ENCODE data around the gene ANKRD33B.

Gene ANKRD33B

DNA sequence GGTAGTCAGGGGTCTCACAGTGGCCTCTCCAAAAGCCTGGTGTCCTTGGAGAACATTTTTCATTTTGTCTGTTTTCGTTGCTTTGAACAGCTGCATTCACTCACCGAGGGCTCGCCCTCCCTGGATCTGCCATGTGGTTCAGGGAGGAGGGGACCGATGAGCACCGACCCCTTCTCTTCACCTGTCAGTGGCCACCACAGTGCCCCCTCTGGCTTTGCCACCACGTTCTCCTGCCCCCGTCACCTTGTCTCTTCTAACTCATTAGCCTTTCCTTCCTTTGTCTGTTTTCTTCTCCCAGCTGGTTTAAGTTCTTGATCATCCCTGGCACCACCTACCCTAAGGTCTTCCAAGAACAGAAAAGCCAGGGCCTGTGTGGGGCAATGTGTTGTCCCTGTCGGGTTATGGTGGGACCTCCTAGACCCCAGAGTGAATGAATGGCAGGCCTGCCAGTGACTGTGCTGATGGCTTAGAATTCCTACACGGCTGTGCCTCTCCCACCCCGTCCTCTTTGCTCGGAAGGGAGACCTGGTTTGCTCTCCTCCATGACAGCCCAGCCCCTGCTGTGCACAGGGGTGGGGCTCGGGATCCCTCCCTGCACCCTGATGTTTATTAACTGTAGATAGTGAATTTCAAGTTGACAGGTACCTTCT is 90.0 kb downstream of the ANKRD33B start:
- Histone ChIP-seq H3K9me3 (ENCODE audit: control insufficient read depth, insufficient read depth, low read depth, low read length) (no peaks in the 10 kb centered on the region), H3K4me3 (ENCODE audit: low read depth, low read length) (no peak overlapping the region), H3K9ac (ENCODE audit: low read length) (no peak overlapping the region), H3K27me3 (ENCODE audit: control insufficient read depth, insufficient read depth, low read length) (no peaks in the 10 kb centered on the region; the same call in 1 of the 2 replicates), H3K27ac (ENCODE audit: low read depth, low read length) (no peak overlapping the region), H3K4me1 (ENCODE audit: control insufficient read depth, insufficient read depth, low read length) (peaks cover 4% of the 10 kb centered on the region; the same call in 1 of the 2 replicates), H3K36me3 (ENCODE audit: control insufficient read depth, insufficient read depth, low read length) (peaks cover 11% of the 10 kb centered on the region)

DNA sequence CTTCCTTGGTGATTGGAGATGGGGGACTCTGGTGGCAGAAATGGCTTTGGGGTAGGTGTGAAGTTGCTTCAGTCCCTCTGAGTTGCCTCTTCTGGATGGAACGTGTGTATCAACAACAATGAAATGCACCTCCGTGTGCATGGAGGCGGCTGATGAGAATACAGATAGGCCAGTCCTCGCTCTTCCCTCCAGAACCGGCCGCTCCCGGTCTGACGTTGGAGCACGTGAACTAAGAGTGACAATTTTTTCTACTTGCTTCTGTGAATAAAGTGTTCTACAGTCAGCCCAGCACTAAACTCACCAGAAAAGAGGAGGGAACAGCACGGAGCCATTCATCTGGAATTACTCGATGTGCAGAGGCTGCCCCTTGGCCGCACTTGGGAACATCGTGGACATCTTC is 90.7 kb downstream of the ANKRD33B start:
- Histone ChIP-seq H3K9me3 (ENCODE audit: control insufficient read depth, insufficient read depth, low read depth, low read length) (no peaks in the 10 kb centered on the region), H3K27ac (ENCODE audit: low read depth, low read length) (no peak overlapping the region), H3K9ac (ENCODE audit: low read length) (no peak overlapping the region), H3K4me3 (ENCODE audit: low read depth, low read length) (no peak overlapping the region), H3K4me1 (ENCODE audit: control insufficient read depth, insufficient read depth, low read length) (peaks cover 4% of the 10 kb centered on the region; the same call in 1 of the 2 replicates), H3K27me3 (ENCODE audit: control insufficient read depth, insufficient read depth, low read length) (no peaks in the 10 kb centered on the region), H3K36me3 (ENCODE audit: control insufficient read depth, insufficient read depth, low read length) (peaks cover 11% of the 10 kb centered on the region)

DNA sequence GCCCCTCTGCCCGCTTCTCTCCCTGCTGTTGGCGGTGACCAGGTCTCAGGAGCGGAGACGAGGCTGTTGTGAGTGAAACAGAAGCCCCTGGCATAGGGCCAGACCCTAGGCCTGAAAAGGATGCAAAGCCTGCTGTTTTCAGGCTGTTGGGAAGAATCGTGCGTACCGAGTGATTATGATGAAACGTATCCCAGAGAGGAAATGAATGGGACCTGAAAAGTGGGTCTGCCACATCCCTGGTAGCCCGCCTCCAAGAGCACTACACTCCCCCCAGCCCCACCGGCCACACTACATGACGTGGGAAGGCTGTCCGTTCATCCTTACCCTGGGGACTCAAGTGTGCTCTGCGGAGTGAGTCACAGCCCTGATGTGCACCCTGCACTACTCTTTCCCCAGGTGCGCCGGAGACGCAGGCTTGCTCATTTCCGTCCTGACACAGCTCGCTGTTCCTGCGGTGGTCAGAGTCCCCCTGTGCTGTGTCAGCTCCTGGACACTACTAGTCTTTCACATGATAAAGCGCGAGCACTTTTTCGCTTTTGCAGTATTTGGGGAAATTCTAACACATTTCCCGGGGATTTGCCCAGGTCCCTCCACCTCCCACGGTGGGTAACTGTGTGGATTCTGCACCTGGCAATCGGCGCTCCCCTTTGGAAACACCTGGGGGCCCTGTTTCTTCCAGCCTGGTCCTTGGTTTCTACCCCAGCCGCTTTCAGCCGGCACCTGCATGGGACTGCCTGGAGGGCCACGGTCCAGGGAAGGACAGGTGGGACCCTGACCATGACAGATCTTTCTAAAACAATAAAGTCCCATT is 91.5 kb downstream of the ANKRD33B start:
- Histone ChIP-seq H3K4me3 (ENCODE audit: low read depth, low read length) (no peak overlapping the region), H3K9ac (ENCODE audit: low read length) (no peak overlapping the region), H3K36me3 (ENCODE audit: control insufficient read depth, insufficient read depth, low read length) (peaks cover 11% of the 10 kb centered on the region), H3K27me3 (ENCODE audit: control insufficient read depth, insufficient read depth, low read length) (no peaks in the 10 kb centered on the region), H3K27ac (ENCODE audit: low read depth, low read length) (no peak overlapping the region), H3K4me1 (ENCODE audit: control insufficient read depth, insufficient read depth, low read length) (peaks cover 4% of the 10 kb centered on the region; the same call in 1 of the 2 replicates), H3K9me3 (ENCODE audit: control insufficient read depth, insufficient read depth, low read depth, low read length) (no peaks in the 10 kb centered on the region)

DNA sequence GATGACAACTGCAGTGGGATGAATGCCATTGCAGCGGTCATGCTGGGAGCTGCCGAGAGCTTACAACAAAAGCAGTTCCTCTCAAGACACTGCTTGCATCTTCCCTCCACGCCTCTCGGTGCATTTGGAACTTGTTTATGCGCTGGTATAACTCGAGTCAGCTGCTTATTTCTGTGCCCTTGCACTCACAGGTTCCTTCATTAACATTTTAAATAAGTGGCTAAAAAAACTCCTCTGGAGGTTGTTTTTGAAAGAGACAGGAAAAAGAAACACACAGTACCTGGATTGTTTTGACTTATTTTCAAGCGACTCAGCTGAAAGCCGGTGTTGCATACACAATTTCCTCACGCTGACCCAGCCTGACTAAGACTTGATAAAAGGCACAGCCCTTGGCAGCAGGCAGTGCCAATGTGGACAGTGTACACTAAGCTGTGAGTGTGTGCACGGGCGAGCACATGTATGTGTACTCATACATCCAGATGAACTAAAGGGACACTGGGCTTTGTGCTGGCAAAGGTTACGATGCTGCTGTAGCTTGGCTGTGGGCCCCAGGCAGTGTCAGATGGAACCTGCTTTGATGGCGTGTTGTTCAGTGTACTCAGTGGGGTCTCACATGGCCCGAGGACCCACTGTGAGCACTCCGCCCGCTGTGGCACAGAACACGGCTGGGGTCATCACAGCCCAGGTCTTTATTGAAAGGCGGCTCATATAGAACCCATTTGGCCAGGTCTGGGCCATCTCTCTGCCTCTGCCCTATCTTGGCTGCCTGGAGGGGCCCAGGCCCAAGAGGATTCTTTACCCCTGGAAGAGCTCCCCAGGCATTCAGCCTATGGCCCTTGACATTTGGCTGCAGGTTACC is 92.3 kb downstream of the ANKRD33B start:
- no peaks in the 10 kb centered on the region for H3K9me3 ChIP-seq (ENCODE audit: control insufficient read depth, insufficient read depth, low read depth, low read length)
- no peak overlapping the region for H3K27ac ChIP-seq (ENCODE audit: low read depth, low read length)
- H3K4me3 ChIP-seq (ENCODE audit: low read depth, low read length): no peak overlapping the region
- H3K27me3 ChIP-seq (ENCODE audit: control insufficient read depth, insufficient read depth, low read length): no peaks in the 10 kb centered on the region
- peaks cover 4% of the 10 kb centered on the region; the same call in 1 of the 2 replicates for H3K4me1 ChIP-seq (ENCODE audit: control insufficient read depth, insufficient read depth, low read length)
- H3K36me3 ChIP-seq (ENCODE audit: control insufficient read depth, insufficient read depth, low read length): peaks cover 11% of the 10 kb centered on the region
- H3K9ac ChIP-seq (ENCODE audit: low read length): no peak overlapping the region

DNA sequence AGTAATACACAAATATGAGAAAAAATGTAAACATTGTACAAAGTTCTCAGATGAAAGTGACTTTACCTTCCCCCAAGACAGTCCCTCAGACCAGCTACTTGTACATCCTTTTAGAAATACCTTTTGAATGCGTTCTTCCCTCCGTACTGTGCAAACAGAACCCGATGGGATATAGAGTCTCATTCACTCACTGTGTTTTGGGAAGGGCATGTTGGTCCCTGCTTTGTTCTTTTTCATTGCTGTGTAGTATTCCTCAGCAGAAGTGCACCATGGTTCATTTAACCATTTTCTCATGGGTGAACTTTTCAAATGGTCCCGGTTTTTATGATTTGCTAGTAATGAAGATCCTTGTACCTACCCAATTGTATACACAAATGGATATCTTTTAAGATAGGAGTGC is 94.4 kb downstream of the ANKRD33B start:
- Histone ChIP-seq H3K4me3 (ENCODE audit: low read depth, low read length) (no peak overlapping the region), H3K4me1 (ENCODE audit: control insufficient read depth, insufficient read depth, low read length) (0 out of 2 replicates have a peak, but pooled peaks cover 4% of the 10 kb centered on the region), H3K9ac (ENCODE audit: low read length) (no peak overlapping the region), H3K27ac (ENCODE audit: low read depth, low read length) (no peak overlapping the region), H3K36me3 (ENCODE audit: control insufficient read depth, insufficient read depth, low read length) (0 out of 2 replicates have a peak, but pooled peaks cover 4% of the 10 kb centered on the region), H3K27me3 (ENCODE audit: control insufficient read depth, insufficient read depth, low read length) (no peaks in the 10 kb centered on the region), H3K9me3 (ENCODE audit: control insufficient read depth, insufficient read depth, low read depth, low read length) (no peaks in the 10 kb centered on the region)

DNA sequence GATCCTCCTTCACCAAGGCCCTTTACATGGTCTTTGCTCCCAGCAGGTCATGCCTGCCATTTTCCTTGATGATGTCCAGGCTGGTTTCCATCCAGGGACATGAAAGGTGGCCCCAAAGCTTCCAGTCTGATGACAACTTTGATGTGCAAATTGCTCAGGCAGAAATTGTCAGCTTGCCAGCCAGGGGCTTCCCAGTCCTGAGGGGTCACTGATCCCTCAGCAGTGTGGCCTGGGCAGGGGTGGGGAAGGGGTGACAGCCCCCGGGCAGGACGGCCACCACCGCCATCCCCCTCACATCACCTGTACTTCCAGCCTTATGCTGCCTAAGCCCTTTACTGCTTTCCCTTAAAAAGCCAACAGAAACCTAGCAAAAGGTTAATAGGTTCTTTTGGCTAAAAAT is 96.3 kb downstream of the ANKRD33B start:
- Histone ChIP-seq H3K9ac (ENCODE audit: low read length) (no peak overlapping the region), H3K36me3 (ENCODE audit: control insufficient read depth, insufficient read depth, low read length) (no peaks in the 10 kb centered on the region), H3K27ac (ENCODE audit: low read depth, low read length) (no peak overlapping the region), H3K9me3 (ENCODE audit: control insufficient read depth, insufficient read depth, low read depth, low read length) (no peaks in the 10 kb centered on the region), H3K27me3 (ENCODE audit: control insufficient read depth, insufficient read depth, low read length) (no peaks in the 10 kb centered on the region), H3K4me1 (ENCODE audit: control insufficient read depth, insufficient read depth, low read length) (0 out of 2 replicates have a peak, but pooled peaks cover 4% of the 10 kb centered on the region), H3K4me3 (ENCODE audit: low read depth, low read length) (no peak overlapping the region)

DNA sequence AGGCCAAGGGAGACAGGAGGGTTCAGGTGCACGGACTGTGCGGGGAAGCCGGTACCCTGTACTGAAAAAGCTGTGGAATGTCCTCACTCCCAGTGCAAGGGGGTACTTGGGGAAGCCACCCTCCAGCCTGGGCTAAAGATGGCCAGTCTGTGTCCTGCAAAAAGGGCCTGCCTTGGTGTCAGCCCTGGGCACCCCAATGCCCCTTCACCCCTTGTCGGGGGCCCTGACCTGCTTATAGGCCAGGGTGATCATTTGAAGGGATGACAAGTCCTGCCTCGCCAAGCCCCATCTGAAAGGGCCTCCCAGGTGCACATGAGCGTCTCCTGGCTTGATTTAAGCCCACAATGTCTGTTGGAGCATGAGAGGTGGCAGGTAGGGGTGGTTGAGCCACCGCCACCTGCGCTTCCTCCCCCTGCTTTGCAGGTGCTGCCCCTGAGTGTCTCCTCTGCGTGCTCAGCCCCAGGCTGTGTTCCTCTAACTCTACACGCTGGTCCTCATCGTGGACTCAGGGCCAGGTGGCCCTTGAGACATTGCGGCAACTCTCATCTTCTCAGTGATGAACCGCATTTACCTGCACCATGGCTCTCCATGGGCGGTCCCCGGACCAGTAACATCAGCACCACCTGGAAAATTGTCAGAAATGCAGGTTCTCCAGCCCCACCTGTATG is 97.0 kb downstream of the ANKRD33B start:
- Histone ChIP-seq H3K36me3 (ENCODE audit: control insufficient read depth, insufficient read depth, low read length) (no peaks in the 10 kb centered on the region), H3K4me1 (ENCODE audit: control insufficient read depth, insufficient read depth, low read length) (0 out of 2 replicates have a peak, but pooled peaks cover 2% of the 10 kb centered on the region), H3K9ac (ENCODE audit: low read length) (no peak overlapping the region), H3K27ac (ENCODE audit: low read depth, low read length) (no peak overlapping the region), H3K27me3 (ENCODE audit: control insufficient read depth, insufficient read depth, low read length) (no peaks in the 10 kb centered on the region), H3K4me3 (ENCODE audit: low read depth, low read length) (no peak overlapping the region), H3K9me3 (ENCODE audit: control insufficient read depth, insufficient read depth, low read depth, low read length) (no peaks in the 10 kb centered on the region)

DNA sequence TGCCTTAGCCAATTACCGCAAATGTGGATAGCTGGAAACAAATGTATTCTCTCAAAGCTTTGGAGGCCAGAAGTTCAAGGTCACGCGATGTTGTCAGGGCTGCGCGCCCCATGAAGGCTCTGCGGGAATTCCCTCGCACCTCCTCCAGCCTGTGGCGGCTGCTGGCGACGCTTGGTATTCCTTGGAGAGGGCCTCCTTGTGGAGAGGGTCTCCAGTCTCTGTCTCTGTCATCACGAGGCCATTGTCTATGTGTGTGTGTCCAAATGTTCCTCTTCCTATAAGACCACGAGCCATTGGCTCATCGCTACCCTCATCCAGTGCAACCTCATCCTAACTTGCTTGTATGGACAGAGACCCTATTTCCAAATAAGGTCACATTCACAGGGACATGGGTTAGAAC is 97.5 kb downstream of the ANKRD33B start:
- Histone ChIP-seq H3K9ac (ENCODE audit: low read length) (no peak overlapping the region), H3K4me1 (ENCODE audit: control insufficient read depth, insufficient read depth, low read length) (no peaks in the 10 kb centered on the region), H3K27ac (ENCODE audit: low read depth, low read length) (no peak overlapping the region), H3K36me3 (ENCODE audit: control insufficient read depth, insufficient read depth, low read length) (no peaks in the 10 kb centered on the region), H3K27me3 (ENCODE audit: control insufficient read depth, insufficient read depth, low read length) (no peaks in the 10 kb centered on the region), H3K9me3 (ENCODE audit: control insufficient read depth, insufficient read depth, low read depth, low read length) (no peaks in the 10 kb centered on the region), H3K4me3 (ENCODE audit: low read depth, low read length) (no peak overlapping the region)

DNA sequence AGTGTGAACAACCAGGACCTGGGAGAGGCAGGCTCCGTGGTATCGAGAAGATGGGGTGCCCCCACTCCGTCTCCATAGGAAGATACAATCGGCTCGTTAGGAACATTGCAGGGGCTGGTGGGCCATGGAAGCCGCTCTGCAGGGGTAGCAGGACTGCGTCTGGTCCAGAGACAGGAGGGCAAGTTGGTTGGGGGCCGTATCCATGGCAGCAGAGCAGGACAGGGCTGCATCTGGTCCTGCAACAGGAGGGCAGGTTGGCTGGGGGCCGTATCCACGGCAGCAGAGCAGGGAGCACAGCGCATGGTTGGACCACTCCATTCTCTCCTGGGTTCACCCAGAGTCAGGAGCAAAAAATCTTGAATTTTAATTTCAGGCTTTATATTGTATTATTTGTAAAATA is 98.2 kb downstream of the ANKRD33B start:
- Histone ChIP-seq H3K9me3 (ENCODE audit: control insufficient read depth, insufficient read depth, low read depth, low read length) (no peaks in the 10 kb centered on the region), H3K9ac (ENCODE audit: low read length) (no peak overlapping the region), H3K27me3 (ENCODE audit: control insufficient read depth, insufficient read depth, low read length) (no peaks in the 10 kb centered on the region), H3K27ac (ENCODE audit: low read depth, low read length) (no peak overlapping the region), H3K4me3 (ENCODE audit: low read depth, low read length) (no peak overlapping the region), H3K36me3 (ENCODE audit: control insufficient read depth, insufficient read depth, low read length) (no peaks in the 10 kb centered on the region), H3K4me1 (ENCODE audit: control insufficient read depth, insufficient read depth, low read length) (no peaks in the 10 kb centered on the region)

DNA sequence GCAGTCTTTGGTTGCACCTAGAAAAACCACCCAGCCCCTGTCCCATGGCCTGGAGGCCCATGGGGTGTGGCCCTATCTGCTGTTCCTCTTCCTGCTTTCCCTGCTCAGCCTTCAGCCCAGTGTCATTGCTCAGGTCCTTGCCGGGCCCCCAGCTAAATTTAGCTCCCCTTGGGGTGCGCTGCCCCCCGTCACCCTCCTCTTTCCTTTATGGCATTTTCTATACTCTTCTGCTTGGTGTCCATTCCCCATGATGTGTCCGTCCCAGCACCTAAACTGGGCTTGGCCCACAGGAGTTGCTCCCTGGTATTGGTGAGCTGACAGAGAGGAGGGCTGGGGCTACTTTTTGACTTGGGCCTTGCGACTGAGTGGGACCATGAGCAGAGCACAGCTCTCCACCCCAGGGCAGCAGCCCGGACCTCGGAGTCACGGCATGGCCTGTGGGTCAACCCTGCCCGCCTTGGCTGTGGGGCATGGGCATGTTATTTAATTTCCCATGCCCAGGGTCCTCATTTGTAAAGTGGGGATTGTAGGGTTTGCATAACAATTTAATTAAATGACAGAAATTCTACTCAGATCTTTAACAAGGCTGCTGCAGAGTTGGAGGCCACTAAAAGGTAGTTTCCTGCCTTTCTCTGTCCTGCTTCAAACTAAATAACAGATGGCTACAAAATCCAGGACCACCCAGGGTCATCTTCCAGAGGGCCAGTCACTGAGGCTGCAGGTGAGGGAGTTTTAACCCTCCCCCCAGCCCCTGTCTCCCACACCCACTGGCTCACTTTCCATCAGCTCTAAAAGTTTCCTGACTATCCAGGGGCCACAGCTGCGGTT is 99.0 kb downstream of the ANKRD33B start:
- Histone ChIP-seq H3K4me3 (ENCODE audit: low read depth, low read length) (no peak overlapping the region), H3K9ac (ENCODE audit: low read length) (no peak overlapping the region), H3K27me3 (ENCODE audit: control insufficient read depth, insufficient read depth, low read length) (no peaks in the 10 kb centered on the region), H3K4me1 (ENCODE audit: control insufficient read depth, insufficient read depth, low read length) (no peaks in the 10 kb centered on the region), H3K9me3 (ENCODE audit: control insufficient read depth, insufficient read depth, low read depth, low read length) (no peaks in the 10 kb centered on the region), H3K27ac (ENCODE audit: low read depth, low read length) (no peak overlapping the region), H3K36me3 (ENCODE audit: control insufficient read depth, insufficient read depth, low read length) (no peaks in the 10 kb centered on the region)
